Osteoblast (primary cell): Measurements from ENCODE around the gene ST8SIA3. TPM values are rescaled to one million over a fixed set of nuclear protein-coding genes. Genes with fewer than 3 reads are reported as not detected.

ENCODE experiments used
- DNase-seq: peaks from one replicate; pipeline ENCODE4 v3.0.0; 2011; ENCODE audit warnings: low spot score, mixed read lengths; ENCODE audit not compliant: insufficient read length; ENCODE audit errors: missing footprints
- H2AFZ ChIP-seq: 2 replicates; pipeline ENCODE4 v1.6.0; 2011; ENCODE audit warnings: mild to moderate bottlenecking, low read length
- H3K27ac ChIP-seq: 2 replicates; pipeline ENCODE4 v1.5.1; 2011; ENCODE audit warnings: mild to moderate bottlenecking, low read depth, low read length, moderate library complexity
- H3K27me3 ChIP-seq: 2 replicates; pipeline ENCODE4 v1.6.0; 2012; ENCODE audit warnings: mild to moderate bottlenecking, control low read depth, inconsistent platforms, low read length, moderate library complexity; ENCODE audit not compliant: insufficient read depth
- H3K36me3 ChIP-seq: 2 replicates; pipeline ENCODE4 v1.5.1; 2011; ENCODE audit warnings: mild to moderate bottlenecking, low read length, control low read depth, moderate library complexity; ENCODE audit not compliant: insufficient read depth
- H3K4me1 ChIP-seq: 2 replicates; pipeline ENCODE4 v1.5.1; 2011; ENCODE audit warnings: mild to moderate bottlenecking, low read length, control low read depth, moderate library complexity; ENCODE audit not compliant: insufficient read depth
- H3K4me2 ChIP-seq: 2 replicates; pipeline ENCODE4 v1.6.0; 2011; ENCODE audit warnings: mild to moderate bottlenecking, low read length; ENCODE audit not compliant: insufficient read depth
- H3K4me3 ChIP-seq: fragments of 200-600 bp; sonication (generic); 3 replicates; pipeline ENCODE4 v1.5.1; 2012; ENCODE audit warnings: mild to moderate bottlenecking, low read length, inconsistent platforms; ENCODE audit not compliant: insufficient read depth
- H3K79me2 ChIP-seq: 2 replicates; pipeline ENCODE4 v1.6.0; 2012; ENCODE audit warnings: mild to moderate bottlenecking, low read length, control low read depth, inconsistent platforms; ENCODE audit not compliant: insufficient read depth
- H3K9me3 ChIP-seq: 2 replicates; pipeline ENCODE4 v1.5.1; 2011; ENCODE audit warnings: low read depth, low read length, control low read depth
- H4K20me1 ChIP-seq: 2 replicates; pipeline ENCODE4 v1.6.0; 2012; ENCODE audit warnings: mild to moderate bottlenecking, low read length, control low read depth; ENCODE audit not compliant: insufficient read depth
- total RNA-seq: library from RNA; depleted of rRNA; stranded (reverse); fragments of >200 nt; gene quantifications from 2 replicates; pipeline ENCODE4 v1.2.3, GENCODE V29; 2012
- TF ChIP-seq, protein P1 (sequence below): IDR thresholded peaks from 2 replicates; pipeline ENCODE4 v1.5.1; 2011; ENCODE audit warnings: mild to moderate bottlenecking, low read depth, low read length, moderate library complexity; ENCODE audit errors: extremely low read depth

The ST8SIA3 gene
- total RNA-seq, 1 donor: not detected

DNA sequence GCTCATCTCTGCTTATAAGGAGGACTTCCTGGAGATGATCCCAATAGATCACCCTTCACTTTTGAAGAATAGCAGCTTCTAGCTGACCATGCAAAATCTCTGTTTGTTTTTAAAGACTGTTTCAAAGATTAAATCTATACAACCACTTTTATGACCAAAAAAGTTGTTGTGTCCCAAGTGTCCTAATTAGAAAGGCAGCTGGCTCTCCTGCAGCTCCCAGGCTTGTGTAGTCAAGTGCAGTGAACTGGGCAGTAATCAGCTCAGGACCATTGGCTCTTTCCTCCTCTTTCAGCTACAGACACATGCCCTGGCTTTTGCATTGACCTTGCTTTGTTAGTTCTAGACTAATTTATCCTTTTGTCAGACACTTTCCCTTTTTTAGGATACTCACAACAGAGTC is 10.4 kb downstream of the ST8SIA3 start:
- no peaks in the 10 kb centered on the region for H3K27me3 ChIP-seq
- TF ChIP-seq, protein P1, sequence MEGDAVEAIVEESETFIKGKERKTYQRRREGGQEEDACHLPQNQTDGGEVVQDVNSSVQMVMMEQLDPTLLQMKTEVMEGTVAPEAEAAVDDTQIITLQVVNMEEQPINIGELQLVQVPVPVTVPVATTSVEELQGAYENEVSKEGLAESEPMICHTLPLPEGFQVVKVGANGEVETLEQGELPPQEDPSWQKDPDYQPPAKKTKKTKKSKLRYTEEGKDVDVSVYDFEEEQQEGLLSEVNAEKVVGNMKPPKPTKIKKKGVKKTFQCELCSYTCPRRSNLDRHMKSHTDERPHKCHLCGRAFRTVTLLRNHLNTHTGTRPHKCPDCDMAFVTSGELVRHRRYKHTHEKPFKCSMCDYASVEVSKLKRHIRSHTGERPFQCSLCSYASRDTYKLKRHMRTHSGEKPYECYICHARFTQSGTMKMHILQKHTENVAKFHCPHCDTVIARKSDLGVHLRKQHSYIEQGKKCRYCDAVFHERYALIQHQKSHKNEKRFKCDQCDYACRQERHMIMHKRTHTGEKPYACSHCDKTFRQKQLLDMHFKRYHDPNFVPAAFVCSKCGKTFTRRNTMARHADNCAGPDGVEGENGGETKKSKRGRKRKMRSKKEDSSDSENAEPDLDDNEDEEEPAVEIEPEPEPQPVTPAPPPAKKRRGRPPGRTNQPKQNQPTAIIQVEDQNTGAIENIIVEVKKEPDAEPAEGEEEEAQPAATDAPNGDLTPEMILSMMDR: no peak
- no peak overlapping the region for H2AFZ ChIP-seq

DNA sequence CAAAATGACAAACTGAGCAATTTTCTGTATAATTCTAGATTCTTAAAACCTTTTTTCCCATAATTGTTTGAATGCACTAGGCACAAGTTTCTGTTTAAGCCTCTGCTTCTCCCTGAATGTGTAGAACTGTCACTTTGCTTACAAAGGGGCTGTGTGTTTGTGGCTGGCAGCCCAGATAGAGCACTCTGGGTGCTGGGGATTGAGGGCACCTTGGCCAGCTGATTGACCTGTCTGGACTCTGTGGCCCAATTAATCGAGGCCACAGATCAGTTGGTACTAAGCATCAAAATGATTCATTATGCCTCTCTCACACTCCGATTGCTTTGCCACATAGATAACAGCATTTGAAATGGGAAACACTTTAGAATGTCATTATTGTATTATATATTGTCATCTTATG is 12.1 kb downstream of the ST8SIA3 start:
- H2AFZ ChIP-seq: no peak overlapping the region
- H3K9me3 ChIP-seq: no peaks in the 10 kb centered on the region
- H3K4me3 ChIP-seq: no peak overlapping the region
- no peaks in the 10 kb centered on the region for H3K79me2 ChIP-seq
- no peak overlapping the region for H3K4me2 ChIP-seq
- no peaks in the 10 kb centered on the region for H3K27me3 ChIP-seq
- TF ChIP-seq, protein P1: no peak
- no peaks in the 10 kb centered on the region for H3K36me3 ChIP-seq
- DNase-seq: no peak
- no peaks in the 10 kb centered on the region for H4K20me1 ChIP-seq
- no peaks in the 10 kb centered on the region for H3K4me1 ChIP-seq
- H3K27ac ChIP-seq: no peak overlapping the region

More for the DNA sequence above, 10.4 kb downstream of the ST8SIA3 start:
- DNase-seq: no peak
- Histone ChIP-seq H3K4me3 (no peak overlapping the region), H3K9me3 (no peaks in the 10 kb centered on the region), H3K79me2 (no peaks in the 10 kb centered on the region), H3K36me3 (no peaks in the 10 kb centered on the region), H3K27ac (no peak overlapping the region), H3K4me2 (no peak overlapping the region), H3K4me1 (no peaks in the 10 kb centered on the region), H4K20me1 (no peaks in the 10 kb centered on the region)

DNA sequence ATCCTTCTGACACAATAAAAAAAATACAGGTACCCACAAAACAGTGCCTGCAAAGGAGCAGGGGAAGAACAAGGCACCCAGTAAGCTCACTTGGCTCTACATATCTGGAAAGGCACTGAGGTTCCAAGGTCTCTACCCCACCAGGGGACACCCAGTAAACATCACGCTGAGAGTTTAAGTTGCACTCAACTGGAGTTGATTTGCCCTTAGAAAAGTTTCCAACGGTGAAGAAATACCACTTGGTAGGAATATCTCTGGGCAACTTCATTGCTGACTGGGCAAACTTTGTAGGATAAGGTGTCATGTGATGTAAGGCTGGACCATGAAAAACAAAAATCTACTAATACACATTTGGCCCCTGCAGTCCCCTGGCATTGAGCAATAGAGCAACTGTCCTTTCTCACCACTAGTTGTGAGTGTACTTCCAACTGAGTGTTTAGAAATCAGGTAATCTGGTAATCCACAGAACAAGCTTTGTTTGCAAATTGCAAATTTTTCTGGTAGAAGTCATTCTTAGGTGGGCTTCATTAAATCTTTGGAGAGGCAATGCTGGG is 14.2 kb downstream of the ST8SIA3 start:
- Histone ChIP-seq H3K79me2 (no peaks in the 10 kb centered on the region), H2AFZ (no peak overlapping the region)
- TF ChIP-seq, protein P1: no peak

DNA sequence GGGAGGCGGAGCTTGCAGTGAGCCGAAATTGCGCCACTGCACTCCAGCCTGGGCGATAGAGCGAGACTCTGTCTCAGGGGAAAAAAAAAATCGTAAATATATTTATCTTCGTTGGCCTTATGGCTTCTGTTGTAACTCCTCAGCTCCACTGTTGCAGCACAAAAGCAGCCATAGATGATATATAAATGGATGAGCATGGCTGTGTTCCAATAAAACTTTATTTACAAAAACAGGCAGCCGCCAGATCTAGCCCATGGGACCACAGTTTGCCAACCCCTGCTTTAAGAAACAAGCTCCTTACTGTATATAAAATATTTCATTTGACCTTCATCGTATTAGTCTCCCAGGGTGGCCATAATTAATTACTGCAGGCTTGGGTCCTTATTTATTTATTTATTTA is 20.1 kb downstream of the ST8SIA3 start:
- no peak for DNase-seq
- no peaks in the 10 kb centered on the region for H3K9me3 ChIP-seq
- H3K4me2 ChIP-seq: no peak overlapping the region
- H3K4me3 ChIP-seq: no peak overlapping the region
- TF ChIP-seq, protein P1: no peak
- H4K20me1 ChIP-seq: no peaks in the 10 kb centered on the region
- no peaks in the 10 kb centered on the region for H3K4me1 ChIP-seq
- H3K27ac ChIP-seq: no peak overlapping the region
- H3K79me2 ChIP-seq: no peaks in the 10 kb centered on the region
- no peak overlapping the region for H2AFZ ChIP-seq
- H3K27me3 ChIP-seq: no peaks in the 10 kb centered on the region
- no peaks in the 10 kb centered on the region for H3K36me3 ChIP-seq

More for the DNA sequence above, 14.2 kb downstream of the ST8SIA3 start:
- Histone ChIP-seq H3K9me3 (no peaks in the 10 kb centered on the region), H3K4me2 (no peak overlapping the region), H3K4me1 (no peaks in the 10 kb centered on the region), H3K4me3 (no peak overlapping the region), H3K27me3 (no peaks in the 10 kb centered on the region), H3K27ac (no peak overlapping the region), H4K20me1 (no peaks in the 10 kb centered on the region), H3K36me3 (no peaks in the 10 kb centered on the region)
- DNase-seq: no peak
